Prostate gland (tissue), 2 donors: ENCODE results near the gene SIGLEC1. TPM values are rescaled to one million over a fixed set of nuclear protein-coding genes. Genes with fewer than 3 reads are reported as not detected.

ENCODE experiments used
- DNase-seq: peaks from one replicate; pipeline ENCODE4 v3.0.0-alpha.2; 2019; ENCODE audit warnings: low spot score
- H3K27ac ChIP-seq, 2 donors: fragments of 200-600 bp; sonication (generic); 2 replicates each; pipeline ENCODE4 v1.5.1; 2017 to 2019
- H3K27me3 ChIP-seq: fragments of 200-600 bp; sonication (generic); replicated peaks from 2 replicates; pipeline ENCODE4 v1.5.1; 2019; ENCODE audit not compliant: insufficient read depth
- H3K36me3 ChIP-seq, 2 donors: fragments of 200-600 bp; sonication (generic); 1 replicate in 1 of 2; 2 replicates in 1 of 2; pipeline versions ENCODE4 v1.5.1 to v1.8.1; 2017 to 2019
- H3K4me1 ChIP-seq: fragments of 200-600 bp; sonication (generic); replicated peaks from 2 replicates; pipeline ENCODE4 v1.5.1; 2019
- H3K4me3 ChIP-seq, 2 donors: fragments of 200-600 bp; sonication (generic); 2 replicates each; pipeline ENCODE4 v1.5.1; 2017 to 2019
- H3K9me3 ChIP-seq: fragments of 200-600 bp; sonication (generic); 2 replicates; pipeline ENCODE4 v1.5.1; 2017
- POLR2A ChIP-seq: fragments of 450-650 bp; IDR thresholded peaks from one replicate; pipeline ENCODE4 v1.6.1; 2016; ENCODE audit warnings: antibody characterized with exemption, mild to moderate bottlenecking
- POLR2AphosphoS5 ChIP-seq: sonication (generic); formaldehyde crosslinking; IDR thresholded peaks from one replicate; pipeline ENCODE4 v1.6.1; 2017; ENCODE audit warnings: antibody characterized with exemption
- WGBS: methylation state at CpG from one replicate; pipeline ENCODE4 v1.1.5; 2018; 5-methylcytosine and 5-hydroxymethylcytosine counted together
- intact Hi-C: fragments of 100-400 bp; cut with DNase I; formaldehyde crosslinking; loops from one replicate; pipeline ENCODE4 v1.14.2; 2022
- total RNA-seq, 2 donors: library from RNA; depleted of rRNA; stranded (reverse); fragments of >200 nt; gene quantifications; one replicate each; pipeline ENCODE4 v1.1.0, GENCODE V29; 2016
- TF ChIP-seq, protein P1 (sequence below), 4 experiments: fragments of 200-600 bp in 2 of 4; fragments of 450-650 bp in 2 of 4; sonication (generic) in 2 of 4; IDR thresholded peaks; 1 replicate in 3 of 4; 2 replicates in 1 of 4; pipeline ENCODE4 v1.5.1; 2016 to 2019; ENCODE audit warnings: antibody characterized with exemption in 4 of 4, mild to moderate bottlenecking in 2 of 4, moderate library complexity in 2 of 4

SIGLEC1 gene
- total RNA-seq, 2 donors from 2014 or later: 0.32 to 5.3 TPM

DNA sequence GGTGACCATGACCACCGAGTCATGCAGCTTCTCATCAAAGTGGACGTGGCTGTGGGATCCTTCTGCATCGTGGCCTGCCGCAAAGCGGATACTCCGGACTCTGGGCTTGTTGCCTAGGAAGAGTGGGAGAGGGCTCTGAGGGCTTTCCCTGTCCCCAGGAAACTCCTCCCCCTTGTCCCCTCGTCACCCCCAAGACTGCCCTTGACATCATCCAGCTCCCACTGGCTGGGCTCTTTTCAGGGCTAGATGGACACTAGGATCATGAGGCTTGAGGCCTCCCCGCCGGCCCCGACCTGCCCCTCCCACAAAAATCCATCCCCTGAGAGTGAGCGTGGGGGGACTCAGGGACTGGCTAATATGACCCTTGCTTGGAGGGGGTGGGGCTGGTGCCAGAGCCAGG lies 46.2 kb upstream of the SIGLEC1 start:
- H3K27ac ChIP-seq: no peak overlapping the region
- no peak overlapping the region for H3K4me3 ChIP-seq
- no peaks in the 10 kb centered on the region for H3K9me3 ChIP-seq
- H3K4me1 ChIP-seq: no peaks in the 10 kb centered on the region
- no peak for DNase-seq
- intact Hi-C loops: no loop called here
- WGBS: 89% methylated on average over 11 of the region's 11 CpGs
- TF ChIP-seq, protein P1, sequence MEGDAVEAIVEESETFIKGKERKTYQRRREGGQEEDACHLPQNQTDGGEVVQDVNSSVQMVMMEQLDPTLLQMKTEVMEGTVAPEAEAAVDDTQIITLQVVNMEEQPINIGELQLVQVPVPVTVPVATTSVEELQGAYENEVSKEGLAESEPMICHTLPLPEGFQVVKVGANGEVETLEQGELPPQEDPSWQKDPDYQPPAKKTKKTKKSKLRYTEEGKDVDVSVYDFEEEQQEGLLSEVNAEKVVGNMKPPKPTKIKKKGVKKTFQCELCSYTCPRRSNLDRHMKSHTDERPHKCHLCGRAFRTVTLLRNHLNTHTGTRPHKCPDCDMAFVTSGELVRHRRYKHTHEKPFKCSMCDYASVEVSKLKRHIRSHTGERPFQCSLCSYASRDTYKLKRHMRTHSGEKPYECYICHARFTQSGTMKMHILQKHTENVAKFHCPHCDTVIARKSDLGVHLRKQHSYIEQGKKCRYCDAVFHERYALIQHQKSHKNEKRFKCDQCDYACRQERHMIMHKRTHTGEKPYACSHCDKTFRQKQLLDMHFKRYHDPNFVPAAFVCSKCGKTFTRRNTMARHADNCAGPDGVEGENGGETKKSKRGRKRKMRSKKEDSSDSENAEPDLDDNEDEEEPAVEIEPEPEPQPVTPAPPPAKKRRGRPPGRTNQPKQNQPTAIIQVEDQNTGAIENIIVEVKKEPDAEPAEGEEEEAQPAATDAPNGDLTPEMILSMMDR (IDR thresholded peaks at IDR 0.05): no peak
- no peaks in the 10 kb centered on the region for H3K27me3 ChIP-seq
- H3K36me3 ChIP-seq: no peaks in the 10 kb centered on the region

GRCh38 chr20:3757268-3757667 lies 44.9 kb upstream of the SIGLEC1 start:
- 96% methylated on average over 2 of the region's 2 CpGs for WGBS
- DNase-seq: no peak
- Histone ChIP-seq H3K36me3 (no peaks in the 10 kb centered on the region), H3K4me3 (no peak overlapping the region), H3K9me3 (no peaks in the 10 kb centered on the region), H3K27ac (no peak overlapping the region), H3K27me3 (no peaks in the 10 kb centered on the region), H3K4me1 (no peaks in the 10 kb centered on the region)
- no peak for TF ChIP-seq POLR2A
- TF ChIP-seq POLR2AphosphoS5: no peak
- TF ChIP-seq, protein P1 (IDR thresholded peaks at IDR 0.05): no peak
- intact Hi-C loops: no loop called here

DNA sequence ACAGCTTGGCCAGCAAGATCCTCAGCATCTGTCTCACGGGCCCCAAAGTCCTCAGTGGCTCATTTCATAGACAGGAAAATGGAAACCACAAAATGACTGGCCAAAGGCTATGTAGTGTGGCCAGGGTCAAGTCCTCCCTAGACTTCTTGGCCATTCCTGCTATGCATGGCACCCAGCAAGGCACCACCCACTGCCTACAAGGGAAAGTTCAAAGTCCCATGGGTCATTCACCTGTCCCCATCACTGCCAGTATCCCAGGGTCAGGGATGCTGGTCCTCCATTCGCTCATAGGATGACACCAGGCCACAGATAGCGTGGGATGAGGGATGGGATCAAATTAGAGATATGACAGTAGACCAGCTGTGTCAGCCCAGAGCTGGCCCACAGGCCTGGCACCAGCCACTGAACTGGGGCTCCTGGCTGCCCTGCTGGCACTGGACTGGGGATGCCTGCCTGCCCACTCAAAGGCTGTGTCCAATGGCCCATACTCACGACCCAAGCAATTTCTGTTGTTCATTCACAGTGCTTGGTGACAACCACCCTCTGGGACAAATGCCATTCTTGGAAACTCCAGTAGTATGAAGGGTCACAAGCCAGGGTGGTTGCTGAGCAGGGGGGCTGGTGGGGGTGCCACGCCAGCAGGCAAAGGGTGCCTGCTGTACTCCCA lies 43.5 kb upstream of the SIGLEC1 start:
- 91% methylated on average over 5 of the region's 5 CpGs for WGBS
- H3K4me3 ChIP-seq: no peak overlapping the region
- no peaks in the 10 kb centered on the region for H3K36me3 ChIP-seq
- TF ChIP-seq POLR2AphosphoS5 (no peak), POLR2A (no peak)
- TF ChIP-seq, protein P1 (IDR thresholded peaks at IDR 0.05): no peak
- no peak for DNase-seq
- no peak overlapping the region for H3K27ac ChIP-seq
- H3K4me1 ChIP-seq: no peaks in the 10 kb centered on the region
- H3K9me3 ChIP-seq: no peaks in the 10 kb centered on the region
- peaks cover 4% of the 10 kb centered on the region for H3K27me3 ChIP-seq
- intact Hi-C loops: no loop called here

DNA sequence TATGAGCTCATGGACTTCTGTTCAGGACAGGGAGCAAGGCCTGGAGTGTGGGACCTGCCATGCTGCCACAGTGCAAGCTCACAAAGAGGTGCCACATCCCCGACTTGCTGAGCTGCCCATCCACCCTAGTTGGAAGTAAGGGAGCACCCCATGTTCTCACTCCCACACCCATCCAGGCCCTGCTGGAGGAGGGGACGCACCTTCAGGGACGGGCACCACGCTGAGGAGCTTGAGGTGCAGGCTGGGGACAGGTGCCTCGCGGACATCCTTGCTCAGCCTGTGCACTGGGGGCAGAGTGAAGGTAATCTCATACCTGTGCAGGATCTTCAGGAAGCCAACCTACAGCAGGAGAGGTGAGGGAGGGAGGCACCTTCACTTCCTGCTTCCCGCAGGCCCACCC lies 42.9 kb upstream of the SIGLEC1 start:
- WGBS: 94% methylated on average over 7 of the region's 7 CpGs
- Histone ChIP-seq H3K27ac (no peak overlapping the region), H3K4me1 (no peaks in the 10 kb centered on the region), H3K36me3 (no peaks in the 10 kb centered on the region), H3K4me3 (no peak overlapping the region), H3K9me3 (no peaks in the 10 kb centered on the region), H3K27me3 (peaks cover 4% of the 10 kb centered on the region)
- intact Hi-C loops: no loop called here
- no peak for DNase-seq
- TF ChIP-seq POLR2A (no peak), POLR2AphosphoS5 (no peak)
- TF ChIP-seq, protein P1 (IDR thresholded peaks at IDR 0.05): no peak

GRCh38 chr20:3754276-3754630 lies 41.9 kb upstream of the SIGLEC1 start:
- no peaks in the 10 kb centered on the region for H3K9me3 ChIP-seq
- TF ChIP-seq, protein P1 (IDR thresholded peaks at IDR 0.05): no peak
- TF ChIP-seq POLR2A (no peak), POLR2AphosphoS5 (no peak)
- H3K4me3 ChIP-seq: no peak overlapping the region
- no peak overlapping the region for H3K27ac ChIP-seq
- H3K36me3 ChIP-seq: no peaks in the 10 kb centered on the region
- no peak for DNase-seq
- intact Hi-C loops: no loop called here
- H3K27me3 ChIP-seq: peaks cover 7% of the 10 kb centered on the region
- WGBS: 94% methylated on average over 16 of the region's 16 CpGs
- H3K4me1 ChIP-seq: peaks cover 4% of the 10 kb centered on the region
